ENCODE data around the gene MYO3B.

- TF ChIP-seq SIN3A (IDR thresholded peaks at IDR 0.05; ENCODE audit: borderline replicate concordance, insufficient read depth, low read length), result no peak
- no peak for TF ChIP-seq POLR2AphosphoS5 (IDR thresholded peaks at IDR 0.05; ENCODE audit: low read depth, low read length)
- TF ChIP-seq REST (IDR thresholded peaks at IDR 0.05; ENCODE audit: insufficient read depth in 1 of 2, low read depth in 2 of 2, low read length in 2 of 2), result no peak
- TF ChIP-seq TAF1 (IDR thresholded peaks at IDR 0.05; ENCODE audit: borderline replicate concordance, insufficient read depth, low read length), result no peak
- no peak for TF ChIP-seq FOXP2 (optimal IDR thresholded peaks at IDR 0.05; ENCODE audit: borderline replicate concordance, extremely low read depth, extremely low read length, insufficient read depth)
Observed at GRCh38 chr2:170586571-170587095, 408.7 kb downstream of the MYO3B start.
